Measurements from ENCODE around the gene CASZ1.

- TF ChIP-seq CTCF (IDR thresholded peaks at IDR 0.05; ENCODE audit: insufficient read depth, low read length, poor library complexity, severe bottlenecking) (no peak), EZH2phosphoT487 (conservative IDR thresholded peaks at IDR 0.05; ENCODE audit: low read length) (no peak)
These were observed 56.3 kb downstream of the CASZ1 start for GRCh38 chr1:10740123-10740522.
